PC-9 (cell line): ENCODE data around the gene LZTS3. TPM values are rescaled to one million over a fixed set of nuclear protein-coding genes. Genes with fewer than 3 reads are reported as not detected.

ENCODE experiments used
- BruUV-seq: library from RNA; stranded (reverse); fragments of 400-500 nt; replicated peaks from 2 replicates; lab custom pipeline; 2021; lab: Mats Ljungman, UMichigan
- CTCF ChIA-PET: fragments of 300-600 bp; sonication (Branson Sonifier 250); formaldehyde crosslinking; loops from one replicate; lab custom pipeline; 2022; ENCODE audit warnings: antibody characterized with exemption; lab: Charles Lee
- POLR2A ChIA-PET: fragments of 300-600 bp; sonication (Branson Sonifier 250); formaldehyde crosslinking; loops from one replicate; lab custom pipeline; 2022; ENCODE audit warnings: antibody characterized with exemption; ENCODE audit not compliant: unreplicated experiment; lab: Charles Lee
- DNase-seq, 2 experiments: peaks; one replicate each; pipeline versions ENCODE4 v3.0.0 to v3.0.0-alpha.2; 2015 to 2022; ENCODE audit warnings: mixed read lengths in 1 of 2
- H2AFZ ChIP-seq: fragments of 200-600 bp; sonication (generic); 2 replicates; pipeline ENCODE4 v1.8.1; 2017; ENCODE audit warnings: antibody characterized with exemption
- H3F3A ChIP-seq: fragments of 200-600 bp; sonication (generic); 2 replicates; pipeline ENCODE4 v1.8.1; 2017; ENCODE audit warnings: antibody characterized with exemption, mild to moderate bottlenecking, low read depth; ENCODE audit not compliant: insufficient read depth
- H3K27ac ChIP-seq: fragments of 200-600 bp; sonication (generic); 2 replicates; pipeline ENCODE4 v1.6.1; 2016; ENCODE audit warnings: mixed run types
- H3K27me3 ChIP-seq: fragments of 200-600 bp; sonication (generic); 2 replicates; pipeline ENCODE4 v1.6.1; 2016; ENCODE audit warnings: low read depth, mixed run types; ENCODE audit not compliant: insufficient read depth
- H3K36me3 ChIP-seq: fragments of 200-600 bp; sonication (generic); 2 replicates; pipeline ENCODE4 v1.6.1; 2016; ENCODE audit warnings: low read depth, mixed run types
- H3K4me1 ChIP-seq: fragments of 200-600 bp; sonication (generic); replicated peaks from 2 replicates; pipeline ENCODE4 v1.6.1; 2016; ENCODE audit warnings: mixed run types; ENCODE audit not compliant: insufficient read depth
- H3K4me2 ChIP-seq: fragments of 200-600 bp; sonication (generic); 2 replicates; pipeline ENCODE4 v1.6.1; 2017; ENCODE audit warnings: mixed run types
- H3K4me3 ChIP-seq: fragments of 200-600 bp; sonication (generic); 2 replicates; pipeline ENCODE4 v1.6.1; 2016; ENCODE audit warnings: mixed run types
- H3K79me2 ChIP-seq: fragments of 200-600 bp; sonication (generic); 2 replicates; pipeline ENCODE4 v1.6.1; 2017; ENCODE audit warnings: low read depth, mixed run types
- H3K9me2 ChIP-seq: fragments of 200-600 bp; sonication (generic); 2 replicates; pipeline ENCODE4 v1.8.1; 2017; ENCODE audit warnings: mild to moderate bottlenecking; ENCODE audit not compliant: insufficient read depth
- H3K9me3 ChIP-seq: fragments of 200-600 bp; sonication (generic); 2 replicates; pipeline ENCODE4 v1.8.1; 2016; ENCODE audit warnings: low read depth; ENCODE audit not compliant: insufficient read depth
- H4K20me1 ChIP-seq: fragments of 200-600 bp; sonication (generic); 2 replicates; pipeline ENCODE4 v1.8.1; 2017; ENCODE audit not compliant: insufficient read depth
- EZH2 ChIP-seq: fragments of 200-600 bp; sonication (generic); IDR thresholded peaks from 2 replicates; pipeline ENCODE4 v1.8.0; 2017; ENCODE audit warnings: antibody characterized with exemption, low read depth
- intact Hi-C: fragments of 100-400 bp; cut with micrococcal nuclease; formaldehyde crosslinking; loops from one replicate; pipeline ENCODE4 v1.10.0; 2022; ENCODE audit not compliant: unreplicated experiment
- total RNA-seq: library from RNA; stranded (reverse); gene quantifications from 2 replicates; pipeline ENCODE4 v1.2.3, GENCODE V29; 2021
- TF ChIP-seq, protein P1 (sequence below): fragments of 200-600 bp; sonication (generic); conservative IDR thresholded peaks from 2 replicates; pipeline ENCODE4 v1.6.1; 2017; ENCODE audit warnings: mixed run types, antibody characterized with exemption, mild to moderate bottlenecking, moderate library complexity

The LZTS3 gene
- total RNA-seq, 1 experiment from 2014 or later: 10.4 TPM

DNA sequence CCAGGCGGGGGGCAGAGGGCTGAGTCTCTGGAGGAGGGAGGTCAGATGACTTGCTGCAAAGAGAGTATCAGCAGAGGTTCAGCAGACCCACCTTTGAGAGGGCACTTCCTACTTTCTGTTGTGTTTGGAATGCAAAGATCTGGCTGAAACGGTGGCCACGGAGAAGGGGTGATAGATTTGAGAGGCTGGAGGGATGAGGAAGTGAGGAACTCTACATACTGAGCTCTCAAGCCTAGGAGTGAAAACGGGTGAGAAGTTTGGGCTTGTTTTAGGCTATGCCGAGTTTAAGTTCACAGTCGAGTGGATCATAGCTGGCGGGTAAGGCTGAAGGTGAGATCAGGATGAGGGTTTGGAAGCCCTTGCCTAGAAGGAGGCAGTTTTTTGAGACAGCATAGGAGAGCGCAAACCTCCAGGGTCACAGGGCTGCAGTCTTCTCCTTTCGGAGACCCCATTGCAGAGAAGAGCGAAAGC lies 35.5 kb upstream of the LZTS3 start:
- ChIA-PET CTCF (interaction anchor here (0.6 to 1.4 kb wide), 2 partner anchors 41 to 44 kb away, joined by 3 read pairs; no protein-coding TSS in a partner anchor), POLR2A (interaction anchor here (0.6 to 0.7 kb wide), 3 partner anchors 10 to 1017 kb away, joined by 3 to 5 read pairs (median 4); no protein-coding TSS in a partner anchor)
- H3K36me3 ChIP-seq: no peaks in the 10 kb centered on the region
- H3K4me2 ChIP-seq: peak overlapping the region; percentile 91
- H2AFZ ChIP-seq: peak overlapping the region; percentile 99
- H3K79me2 ChIP-seq: peaks cover 36% of the 10 kb centered on the region
- intact Hi-C loops: loop anchor here (10.0 kb wide), 1 partner anchor 154 kb away; no protein-coding TSS in a partner anchor
- no peak for TF ChIP-seq EZH2
- TF ChIP-seq, protein P1, sequence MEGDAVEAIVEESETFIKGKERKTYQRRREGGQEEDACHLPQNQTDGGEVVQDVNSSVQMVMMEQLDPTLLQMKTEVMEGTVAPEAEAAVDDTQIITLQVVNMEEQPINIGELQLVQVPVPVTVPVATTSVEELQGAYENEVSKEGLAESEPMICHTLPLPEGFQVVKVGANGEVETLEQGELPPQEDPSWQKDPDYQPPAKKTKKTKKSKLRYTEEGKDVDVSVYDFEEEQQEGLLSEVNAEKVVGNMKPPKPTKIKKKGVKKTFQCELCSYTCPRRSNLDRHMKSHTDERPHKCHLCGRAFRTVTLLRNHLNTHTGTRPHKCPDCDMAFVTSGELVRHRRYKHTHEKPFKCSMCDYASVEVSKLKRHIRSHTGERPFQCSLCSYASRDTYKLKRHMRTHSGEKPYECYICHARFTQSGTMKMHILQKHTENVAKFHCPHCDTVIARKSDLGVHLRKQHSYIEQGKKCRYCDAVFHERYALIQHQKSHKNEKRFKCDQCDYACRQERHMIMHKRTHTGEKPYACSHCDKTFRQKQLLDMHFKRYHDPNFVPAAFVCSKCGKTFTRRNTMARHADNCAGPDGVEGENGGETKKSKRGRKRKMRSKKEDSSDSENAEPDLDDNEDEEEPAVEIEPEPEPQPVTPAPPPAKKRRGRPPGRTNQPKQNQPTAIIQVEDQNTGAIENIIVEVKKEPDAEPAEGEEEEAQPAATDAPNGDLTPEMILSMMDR: no peak
- BruUV-seq: no TSS peak
- no peaks in the 10 kb centered on the region for H3K9me2 ChIP-seq
- peak overlapping the region; percentile 20 for H3K27ac ChIP-seq
- H4K20me1 ChIP-seq: no peaks in the 10 kb centered on the region
- H3K4me1 ChIP-seq: peaks cover 4% of the 10 kb centered on the region; the same call in 1 of the 2 replicates
- peak overlapping the region; percentile 77 for H3K4me3 ChIP-seq
- no peaks in the 10 kb centered on the region for H3K27me3 ChIP-seq
- H3K9me3 ChIP-seq: no peaks in the 10 kb centered on the region
- no peak for DNase-seq
- H3F3A ChIP-seq: peaks cover 4% of the 10 kb centered on the region; the same call in 1 of the 2 replicates

DNA sequence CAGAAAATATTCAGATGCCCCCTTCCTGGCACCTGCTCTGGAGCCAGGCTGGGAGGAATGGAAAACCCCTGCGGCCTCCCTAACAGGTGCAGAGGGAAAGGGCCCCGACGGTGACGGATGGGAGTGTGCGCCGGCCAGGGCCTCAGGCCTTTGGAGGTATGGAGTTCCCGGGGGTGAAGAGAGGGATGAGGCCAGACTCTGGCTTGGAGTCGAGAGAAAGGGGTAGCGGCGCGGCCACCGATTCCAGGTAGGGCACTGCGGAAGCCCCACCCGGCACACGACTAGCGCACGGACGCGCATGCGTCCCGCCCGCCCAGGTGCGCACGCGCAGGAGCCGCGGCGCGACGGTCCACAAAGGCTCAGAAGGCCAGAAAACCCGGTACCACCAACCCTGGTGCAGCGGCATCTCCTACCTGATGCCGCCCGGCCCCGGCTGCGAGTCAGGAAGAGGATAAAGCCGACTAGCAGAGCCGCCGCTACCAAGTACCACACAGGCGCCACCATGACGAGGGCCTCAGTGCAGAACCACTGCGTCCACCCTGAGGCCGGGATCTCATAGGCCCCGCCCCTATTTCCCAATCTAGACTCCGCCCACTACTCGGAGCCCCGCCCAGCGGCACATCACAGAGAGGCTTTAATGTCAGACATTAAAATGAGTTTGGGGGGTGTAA lies 30.9 kb upstream of the LZTS3 start, which contains the start of gene DDRGK1:
Gene DDRGK1 (minus strand): TSS at position 559 of the 671 bp plus-strand sequence. CDS start 55 bp downstream, at position 504.
- intact Hi-C loops: loop anchor here (10.0 kb wide), 1 partner anchor 149 kb away; no protein-coding TSS in a partner anchor
- H3K79me2 ChIP-seq: peaks cover 29% of the 10 kb centered on the region
- H3K9me2 ChIP-seq: no peaks in the 10 kb centered on the region
- H3K27ac ChIP-seq: peak within 1 kb of the TSS; percentile 54
- ChIA-PET POLR2A (no interaction called here), CTCF (interaction anchor here (0.5 to 0.7 kb wide), 2 partner anchors 33 to 87 kb away, joined by 3 to 6 read pairs; no protein-coding TSS in a partner anchor)
- no peaks in the 10 kb centered on the region for H4K20me1 ChIP-seq
- H3F3A ChIP-seq: peaks cover 4% of the 10 kb centered on the region; the same call in 1 of the 2 replicates
- DNase-seq: peak; percentile 68 to 92
- H3K27me3 ChIP-seq: no peaks in the 10 kb centered on the region
- no peak for TF ChIP-seq EZH2
- TF ChIP-seq, protein P1: no peak
- H2AFZ ChIP-seq: peak within 1 kb of the TSS; percentile 85
- peaks cover 14% of the 10 kb centered on the region for H3K4me1 ChIP-seq
- H3K4me2 ChIP-seq: peak within 1 kb of the TSS; percentile 79
- no TSS peak for BruUV-seq
- no peaks in the 10 kb centered on the region for H3K36me3 ChIP-seq
- peak within 1 kb of the TSS; percentile 89 for H3K4me3 ChIP-seq
- no peaks in the 10 kb centered on the region for H3K9me3 ChIP-seq

DNA sequence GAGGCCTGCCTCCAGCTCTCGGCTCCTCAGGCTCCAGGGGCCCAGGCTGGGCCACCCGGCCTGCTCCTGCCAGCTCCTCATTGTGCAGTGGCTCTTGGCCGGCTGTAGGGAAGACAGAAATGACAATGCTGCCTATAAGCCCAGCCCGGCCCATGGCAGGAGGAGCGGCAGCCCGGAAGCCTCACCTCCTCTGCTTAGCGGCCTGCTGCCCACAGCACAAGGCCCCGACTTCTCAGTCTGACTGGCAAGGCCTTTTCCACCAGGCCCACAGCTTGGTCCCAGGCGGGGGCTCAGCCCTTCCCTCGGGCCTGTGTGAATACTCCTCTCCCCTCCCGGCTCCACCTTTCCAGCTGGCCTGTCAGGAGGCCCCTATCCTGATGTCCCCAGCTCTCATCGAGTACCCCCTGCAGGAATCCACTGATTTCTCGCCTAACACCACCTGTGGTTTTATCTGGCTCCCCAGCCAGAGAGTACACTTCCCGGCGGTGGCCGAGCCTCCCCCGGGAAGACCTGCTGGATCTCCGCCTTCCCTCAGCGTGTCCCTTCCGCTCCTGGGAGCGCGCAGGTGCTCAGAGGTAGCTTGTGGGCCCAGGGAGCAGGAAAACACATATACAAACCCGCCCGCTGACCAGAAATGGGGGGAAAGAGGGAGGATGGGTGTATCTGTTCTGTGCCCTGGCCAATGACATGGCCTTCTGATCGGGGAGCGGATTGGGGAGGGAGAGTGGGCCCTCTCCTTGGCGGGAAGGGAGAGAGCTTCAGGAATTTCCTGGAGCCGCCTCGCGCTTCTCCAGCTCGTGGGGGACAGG lies 30.2 kb upstream of the LZTS3 start:
- intact Hi-C loops: loop anchor here (10.0 kb wide), 1 partner anchor 149 kb away; no protein-coding TSS in a partner anchor
- Histone ChIP-seq H4K20me1 (no peaks in the 10 kb centered on the region), H3F3A (peaks cover 4% of the 10 kb centered on the region; the same call in 1 of the 2 replicates), H3K9me3 (no peaks in the 10 kb centered on the region), H3K4me1 (peaks cover 14% of the 10 kb centered on the region), H3K36me3 (no peaks in the 10 kb centered on the region), H3K79me2 (peaks cover 28% of the 10 kb centered on the region), H3K4me2 (peak overlapping the region; percentile 79), H3K27ac (peak overlapping the region; percentile 54), H3K9me2 (no peaks in the 10 kb centered on the region), H3K4me3 (peak overlapping the region; percentile 89), H3K27me3 (no peaks in the 10 kb centered on the region), H2AFZ (peak overlapping the region; percentile 85)
- ChIA-PET CTCF (interaction anchor here (0.5 to 0.7 kb wide), 2 partner anchors 33 to 88 kb away, joined by 3 to 6 read pairs; no protein-coding TSS in a partner anchor), POLR2A (no interaction called here)
- TSS peak; percentile 64 for BruUV-seq
- no peak for TF ChIP-seq EZH2
- TF ChIP-seq, protein P1: no peak
- DNase-seq: peak in 1 of 2 experiments; percentile 32
